ENCODE data around the gene NFKBIE.

DNA sequence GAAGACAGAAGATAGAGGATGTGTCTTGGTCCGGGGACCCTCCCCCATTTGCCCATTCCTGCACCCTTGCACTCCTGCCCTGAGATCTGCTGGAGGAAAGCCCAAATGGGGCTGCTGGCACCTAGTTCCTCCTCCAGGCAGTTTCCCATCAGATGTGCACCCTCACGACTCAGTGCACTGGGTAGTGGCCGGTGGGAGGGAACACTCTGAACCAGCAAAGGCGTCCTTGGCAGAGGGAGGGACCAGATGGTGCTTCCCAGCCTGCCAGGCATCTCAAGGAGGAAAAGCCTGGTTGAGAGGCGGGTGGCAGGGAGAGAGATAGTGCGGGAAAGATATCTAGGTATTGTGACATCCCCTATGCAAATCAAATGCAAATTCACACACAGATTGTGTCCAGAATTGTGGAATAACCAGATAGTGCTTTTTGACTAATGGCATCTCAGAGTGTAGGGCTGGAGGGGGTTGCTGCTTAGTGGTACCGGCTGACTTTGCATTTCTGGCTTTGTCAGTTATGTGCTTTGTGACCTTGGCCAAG lies 24.4 kb upstream of the NFKBIE start:
- TF ChIP-seq, protein P1, sequence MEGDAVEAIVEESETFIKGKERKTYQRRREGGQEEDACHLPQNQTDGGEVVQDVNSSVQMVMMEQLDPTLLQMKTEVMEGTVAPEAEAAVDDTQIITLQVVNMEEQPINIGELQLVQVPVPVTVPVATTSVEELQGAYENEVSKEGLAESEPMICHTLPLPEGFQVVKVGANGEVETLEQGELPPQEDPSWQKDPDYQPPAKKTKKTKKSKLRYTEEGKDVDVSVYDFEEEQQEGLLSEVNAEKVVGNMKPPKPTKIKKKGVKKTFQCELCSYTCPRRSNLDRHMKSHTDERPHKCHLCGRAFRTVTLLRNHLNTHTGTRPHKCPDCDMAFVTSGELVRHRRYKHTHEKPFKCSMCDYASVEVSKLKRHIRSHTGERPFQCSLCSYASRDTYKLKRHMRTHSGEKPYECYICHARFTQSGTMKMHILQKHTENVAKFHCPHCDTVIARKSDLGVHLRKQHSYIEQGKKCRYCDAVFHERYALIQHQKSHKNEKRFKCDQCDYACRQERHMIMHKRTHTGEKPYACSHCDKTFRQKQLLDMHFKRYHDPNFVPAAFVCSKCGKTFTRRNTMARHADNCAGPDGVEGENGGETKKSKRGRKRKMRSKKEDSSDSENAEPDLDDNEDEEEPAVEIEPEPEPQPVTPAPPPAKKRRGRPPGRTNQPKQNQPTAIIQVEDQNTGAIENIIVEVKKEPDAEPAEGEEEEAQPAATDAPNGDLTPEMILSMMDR (conservative IDR thresholded peaks at IDR 0.05; ENCODE audit: low read depth, low read length): no peak
- TF ChIP-seq EZH2phosphoT487 (IDR thresholded peaks at IDR 0.05; ENCODE audit: borderline replicate concordance, low read length): no peak
